Mesothelial cell of epicardium (in vitro differentiated cells): ENCODE measurements around the gene ZNF541. TPM values are rescaled to one million over a fixed set of nuclear protein-coding genes. Genes with fewer than 3 reads are reported as not detected.

Experiments
- DNase-seq, 2 experiments: peaks; one replicate each; pipeline ENCODE4 v3.0.0; 2021; ENCODE audit warnings: low spot score in 2 of 2; ENCODE audit not compliant: unreplicated experiment in 2 of 2
- H3K27ac Mint-ChIP-seq: 2 replicates; pipeline ENCODE4 v1.8.0; 2021; ENCODE audit warnings: mixed read lengths
- H3K27me3 Mint-ChIP-seq: 2 replicates; pipeline ENCODE4 v1.8.0; 2021; ENCODE audit warnings: low read depth, mixed read lengths
- H3K36me3 Mint-ChIP-seq: 2 replicates; pipeline ENCODE4 v1.8.0; 2021; ENCODE audit warnings: mixed read lengths
- H3K4me1 Mint-ChIP-seq: 2 replicates; pipeline ENCODE4 v1.8.0; 2021; ENCODE audit warnings: mixed read lengths
- H3K4me3 Mint-ChIP-seq: 2 replicates; pipeline ENCODE4 v1.8.0; 2021; ENCODE audit warnings: mild to moderate bottlenecking, moderate library complexity, mixed read lengths
- H3K9me3 Mint-ChIP-seq: 2 replicates; pipeline ENCODE4 v1.8.0; 2021; ENCODE audit warnings: mixed read lengths
- total RNA-seq: library from RNA; stranded (reverse); gene quantifications from 3 replicates; pipeline ENCODE4 v1.2.1, GENCODE V29; 2021
- TF ChIP-seq, protein P1 (sequence below): fragments of 200-600 bp; sonication (generic); IDR thresholded peaks from one replicate; pipeline ENCODE4 v1.5.0; 2021; ENCODE audit warnings: antibody characterized with exemption; ENCODE audit not compliant: unreplicated experiment

Gene ZNF541
- total RNA-seq, 1 donor from 2014 or later, result 0.18 TPM

DNA sequence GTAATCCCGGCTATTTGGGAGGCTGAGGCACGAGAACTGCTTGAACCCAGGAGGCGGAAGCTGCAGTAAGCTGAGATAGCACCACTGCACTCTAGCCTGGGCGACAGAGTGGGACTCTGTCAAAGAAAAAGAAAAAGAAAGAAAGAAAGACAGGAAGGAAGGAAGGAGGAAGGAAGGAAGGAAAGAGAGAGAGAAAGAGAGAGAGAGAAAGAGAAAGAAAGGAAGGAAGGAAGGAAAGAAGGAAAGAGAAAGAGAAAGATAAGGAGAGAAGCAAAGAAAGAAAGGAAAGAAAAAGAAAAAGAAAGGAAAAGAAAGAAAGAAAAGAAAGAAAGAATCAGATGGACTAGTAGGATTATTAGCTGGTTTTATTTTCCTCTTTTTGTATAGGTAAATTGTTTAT, 22.8 kb downstream of the ZNF541 start:
- H3K27me3 Mint-ChIP-seq, result no peaks in the 10 kb centered on the region

DNA sequence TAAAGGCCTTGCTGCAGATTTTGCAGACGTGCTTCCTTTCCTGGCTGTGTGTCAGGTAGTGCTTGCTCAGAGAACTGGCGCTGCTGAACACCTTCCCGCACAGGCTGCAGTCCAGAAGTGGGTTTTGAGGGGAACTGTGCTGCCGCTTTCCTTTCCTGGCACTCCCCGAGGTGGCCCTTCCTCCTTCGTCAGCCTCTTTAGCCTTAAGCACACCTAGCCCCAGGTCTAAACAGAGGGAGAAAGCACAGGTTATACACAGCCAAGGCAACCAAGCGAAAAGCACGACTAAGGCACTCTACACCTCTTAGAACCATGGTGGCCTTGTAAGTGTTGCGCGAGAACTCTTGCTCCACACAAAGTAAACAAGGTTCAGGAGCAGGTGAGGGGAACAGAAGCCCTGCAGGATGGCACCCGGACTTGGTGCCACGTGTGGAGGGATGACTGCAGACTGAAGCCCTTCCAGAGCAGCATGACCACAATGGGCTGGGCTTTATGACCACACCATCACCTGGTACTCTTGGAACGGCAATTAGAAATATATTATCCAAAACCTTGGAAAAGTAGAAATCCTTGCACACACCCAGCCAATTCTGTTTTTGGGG, 23.6 kb downstream of the ZNF541 start:
- peaks cover 10% of the 10 kb centered on the region for H3K4me1 Mint-ChIP-seq
- H3K27me3 Mint-ChIP-seq, result no peaks in the 10 kb centered on the region
- no peak for DNase-seq
- H3K27ac Mint-ChIP-seq, result no peak overlapping the region
- H3K36me3 Mint-ChIP-seq, result no peaks in the 10 kb centered on the region
- no peak overlapping the region for H3K4me3 Mint-ChIP-seq
- H3K9me3 Mint-ChIP-seq, result no peaks in the 10 kb centered on the region
- TF ChIP-seq, protein P1, sequence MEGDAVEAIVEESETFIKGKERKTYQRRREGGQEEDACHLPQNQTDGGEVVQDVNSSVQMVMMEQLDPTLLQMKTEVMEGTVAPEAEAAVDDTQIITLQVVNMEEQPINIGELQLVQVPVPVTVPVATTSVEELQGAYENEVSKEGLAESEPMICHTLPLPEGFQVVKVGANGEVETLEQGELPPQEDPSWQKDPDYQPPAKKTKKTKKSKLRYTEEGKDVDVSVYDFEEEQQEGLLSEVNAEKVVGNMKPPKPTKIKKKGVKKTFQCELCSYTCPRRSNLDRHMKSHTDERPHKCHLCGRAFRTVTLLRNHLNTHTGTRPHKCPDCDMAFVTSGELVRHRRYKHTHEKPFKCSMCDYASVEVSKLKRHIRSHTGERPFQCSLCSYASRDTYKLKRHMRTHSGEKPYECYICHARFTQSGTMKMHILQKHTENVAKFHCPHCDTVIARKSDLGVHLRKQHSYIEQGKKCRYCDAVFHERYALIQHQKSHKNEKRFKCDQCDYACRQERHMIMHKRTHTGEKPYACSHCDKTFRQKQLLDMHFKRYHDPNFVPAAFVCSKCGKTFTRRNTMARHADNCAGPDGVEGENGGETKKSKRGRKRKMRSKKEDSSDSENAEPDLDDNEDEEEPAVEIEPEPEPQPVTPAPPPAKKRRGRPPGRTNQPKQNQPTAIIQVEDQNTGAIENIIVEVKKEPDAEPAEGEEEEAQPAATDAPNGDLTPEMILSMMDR, result no peak

More for the DNA sequence above, 22.8 kb downstream of the ZNF541 start:
- H3K4me3 Mint-ChIP-seq, result no peak overlapping the region
- H3K9me3 Mint-ChIP-seq, result no peaks in the 10 kb centered on the region
- TF ChIP-seq, protein P1, result no peak
- H3K4me1 Mint-ChIP-seq, result peaks cover 10% of the 10 kb centered on the region
- no peaks in the 10 kb centered on the region for H3K36me3 Mint-ChIP-seq
- no peak overlapping the region for H3K27ac Mint-ChIP-seq
- DNase-seq, result no peak

DNA sequence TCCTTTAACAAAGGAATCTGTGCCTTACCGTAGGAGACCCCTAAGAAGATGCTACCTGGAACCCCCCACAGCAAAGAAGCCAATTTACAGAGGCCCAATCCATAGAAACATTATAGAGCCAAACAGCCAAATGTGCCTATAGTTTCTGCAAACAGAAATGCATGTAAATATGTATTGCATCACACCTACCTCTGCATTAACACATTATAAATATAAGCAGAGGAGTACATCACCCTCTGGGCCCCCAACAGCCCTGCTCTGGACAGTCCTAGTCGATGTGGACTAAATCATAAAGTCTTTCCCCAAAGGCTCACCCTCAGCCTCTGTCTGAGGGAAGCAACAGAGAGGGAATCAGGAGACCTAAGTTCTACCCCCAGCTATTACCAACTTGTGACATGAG, 25.7 kb downstream of the ZNF541 start:
- Mint-ChIP-seq H3K4me3 (no peak overlapping the region), H3K36me3 (no peaks in the 10 kb centered on the region), H3K27ac (peak overlapping the region; percentile 52), H3K4me1 (peaks cover 12% of the 10 kb centered on the region), H3K27me3 (no peaks in the 10 kb centered on the region), H3K9me3 (no peaks in the 10 kb centered on the region)
- TF ChIP-seq, protein P1, result no peak
- no peak for DNase-seq

DNA sequence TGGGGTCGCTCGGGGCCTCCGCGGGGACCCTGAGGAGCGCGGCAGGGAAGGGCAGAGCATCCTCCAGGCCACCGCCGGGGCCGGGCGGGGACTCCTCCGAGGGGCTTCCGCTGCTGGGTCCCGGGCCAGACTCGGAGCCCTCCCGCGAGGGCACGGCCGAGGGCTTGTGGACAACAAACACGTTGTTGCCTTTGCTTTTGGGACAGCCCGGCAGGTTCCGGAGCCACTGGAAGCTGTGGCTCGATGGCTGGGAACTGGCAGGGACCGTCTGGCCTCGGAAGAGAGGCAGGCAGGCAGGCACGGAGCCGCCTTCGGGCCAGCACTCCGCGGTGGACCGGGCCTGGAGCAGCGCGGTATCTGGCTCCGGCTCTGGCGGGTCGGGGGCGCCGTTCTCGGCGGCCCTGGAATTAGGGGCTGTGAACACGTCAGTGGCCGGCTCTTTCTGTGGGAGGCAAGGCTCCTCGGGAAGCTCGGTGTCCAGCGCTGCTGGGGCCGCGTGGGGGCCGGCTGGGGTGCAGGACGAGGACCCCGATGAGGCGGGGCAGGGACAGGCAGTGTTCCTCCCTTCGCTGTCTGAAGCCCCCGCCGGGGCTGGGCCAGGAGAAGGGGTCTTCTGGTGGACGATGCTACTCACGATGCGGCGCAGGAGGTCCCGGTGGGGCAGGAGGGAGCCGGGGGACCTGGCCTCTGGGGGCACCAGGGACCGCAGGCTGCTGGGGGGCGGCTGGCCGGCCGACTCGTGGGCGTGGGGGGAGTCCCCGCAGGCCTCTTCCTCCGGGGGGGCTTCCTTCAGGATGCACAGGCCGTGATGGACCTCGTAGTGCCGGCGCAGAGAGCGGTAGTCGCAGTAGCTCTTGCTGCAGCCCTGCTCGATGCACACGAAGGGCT, 27.6 kb downstream of the ZNF541 start:
- Mint-ChIP-seq H3K36me3 (no peaks in the 10 kb centered on the region), H3K27me3 (no peaks in the 10 kb centered on the region), H3K4me3 (no peak overlapping the region), H3K27ac (no peak overlapping the region), H3K4me1 (peaks cover 25% of the 10 kb centered on the region), H3K9me3 (no peaks in the 10 kb centered on the region)
- TF ChIP-seq, protein P1, result no peak
- DNase-seq, result no peak

DNA sequence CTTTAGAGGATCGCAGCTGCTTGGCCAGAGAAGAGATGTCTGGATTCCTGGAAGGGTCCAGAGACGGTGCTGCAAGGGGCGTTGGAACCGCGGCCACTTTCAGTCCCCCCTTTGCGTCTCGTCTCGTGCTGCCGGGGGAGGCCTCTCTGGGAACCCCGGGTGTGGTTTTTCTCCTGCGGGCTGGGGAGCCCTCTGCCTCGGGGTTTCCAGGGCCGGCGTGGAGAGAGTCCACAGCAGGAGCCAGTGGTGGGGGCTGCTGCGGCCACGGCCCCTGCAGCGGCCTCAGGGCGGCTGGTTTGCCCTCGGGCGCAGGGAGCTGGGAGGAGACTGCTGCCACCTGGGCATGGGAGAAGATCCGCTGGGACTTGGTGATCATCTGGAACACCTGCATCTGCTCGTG, 28.5 kb downstream of the ZNF541 start:
- H3K27me3 Mint-ChIP-seq, result no peaks in the 10 kb centered on the region
- no peaks in the 10 kb centered on the region for H3K9me3 Mint-ChIP-seq
- H3K4me3 Mint-ChIP-seq, result no peak overlapping the region
- H3K4me1 Mint-ChIP-seq, result peaks cover 28% of the 10 kb centered on the region
- H3K36me3 Mint-ChIP-seq, result no peaks in the 10 kb centered on the region
- no peak overlapping the region for H3K27ac Mint-ChIP-seq
- TF ChIP-seq, protein P1, result no peak
- DNase-seq, result no peak
